Nephron progenitor cell (in vitro differentiated cells): ENCODE measurements around the gene HSD17B12.

Experiments
- DNase-seq: peaks from one replicate; pipeline ENCODE4 v3.0.0; 2021
- H3K27ac Mint-ChIP-seq: 2 replicates; pipeline ENCODE4 v1.8.0; 2021; ENCODE audit warnings: mild to moderate bottlenecking, moderate library complexity, mixed read lengths
- H3K27me3 Mint-ChIP-seq: 2 replicates; pipeline ENCODE4 v1.8.0; 2021; ENCODE audit warnings: mild to moderate bottlenecking, low read depth, mixed read lengths; ENCODE audit not compliant: poor library complexity
- H3K36me3 Mint-ChIP-seq: 2 replicates; pipeline ENCODE4 v1.8.0; 2021; ENCODE audit warnings: low read depth, mixed read lengths
- H3K4me1 Mint-ChIP-seq: 2 replicates; pipeline ENCODE4 v1.8.0; 2021; ENCODE audit warnings: mixed read lengths
- H3K4me3 Mint-ChIP-seq: 2 replicates; pipeline ENCODE4 v1.8.0; 2021; ENCODE audit warnings: mild to moderate bottlenecking, moderate library complexity, mixed read lengths
- H3K9me3 Mint-ChIP-seq: 2 replicates; pipeline ENCODE4 v1.8.0; 2021; ENCODE audit warnings: mild to moderate bottlenecking, moderate library complexity, mixed read lengths
- TF ChIP-seq, protein P1 (sequence below): fragments of 200-600 bp; sonication (generic); IDR thresholded peaks from 2 replicates; pipeline ENCODE4 v1.5.0; 2021; ENCODE audit warnings: antibody characterized with exemption

The HSD17B12 gene

DNA sequence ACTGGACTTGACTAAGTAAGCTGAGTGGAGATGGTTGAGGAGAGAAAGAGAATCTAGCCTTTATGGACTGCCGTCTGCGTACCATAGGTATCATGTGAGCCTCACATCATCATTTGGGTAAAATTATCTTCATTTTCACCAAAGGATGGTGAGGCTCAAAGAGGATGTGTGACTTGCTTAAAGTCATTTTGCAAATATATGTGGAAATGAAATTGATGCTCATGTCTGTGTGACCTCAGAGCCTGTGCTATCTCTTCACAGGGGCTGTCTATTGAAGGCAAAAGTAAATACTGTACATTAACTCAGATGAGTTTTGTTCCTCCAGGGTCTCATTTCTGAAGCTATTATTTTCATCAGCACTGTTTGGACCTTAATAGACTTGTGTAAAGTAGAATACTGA, 116.8 kb downstream of the HSD17B12 start:
- H3K36me3 Mint-ChIP-seq, result peaks cover 54% of the 10 kb centered on the region
- DNase-seq, result no peak
- H3K27ac Mint-ChIP-seq, result no peak overlapping the region
- TF ChIP-seq, protein P1, sequence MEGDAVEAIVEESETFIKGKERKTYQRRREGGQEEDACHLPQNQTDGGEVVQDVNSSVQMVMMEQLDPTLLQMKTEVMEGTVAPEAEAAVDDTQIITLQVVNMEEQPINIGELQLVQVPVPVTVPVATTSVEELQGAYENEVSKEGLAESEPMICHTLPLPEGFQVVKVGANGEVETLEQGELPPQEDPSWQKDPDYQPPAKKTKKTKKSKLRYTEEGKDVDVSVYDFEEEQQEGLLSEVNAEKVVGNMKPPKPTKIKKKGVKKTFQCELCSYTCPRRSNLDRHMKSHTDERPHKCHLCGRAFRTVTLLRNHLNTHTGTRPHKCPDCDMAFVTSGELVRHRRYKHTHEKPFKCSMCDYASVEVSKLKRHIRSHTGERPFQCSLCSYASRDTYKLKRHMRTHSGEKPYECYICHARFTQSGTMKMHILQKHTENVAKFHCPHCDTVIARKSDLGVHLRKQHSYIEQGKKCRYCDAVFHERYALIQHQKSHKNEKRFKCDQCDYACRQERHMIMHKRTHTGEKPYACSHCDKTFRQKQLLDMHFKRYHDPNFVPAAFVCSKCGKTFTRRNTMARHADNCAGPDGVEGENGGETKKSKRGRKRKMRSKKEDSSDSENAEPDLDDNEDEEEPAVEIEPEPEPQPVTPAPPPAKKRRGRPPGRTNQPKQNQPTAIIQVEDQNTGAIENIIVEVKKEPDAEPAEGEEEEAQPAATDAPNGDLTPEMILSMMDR, result no peak
- no peaks in the 10 kb centered on the region for H3K4me1 Mint-ChIP-seq
- peaks cover 3% of the 10 kb centered on the region for H3K27me3 Mint-ChIP-seq
- no peak overlapping the region for H3K4me3 Mint-ChIP-seq
- H3K9me3 Mint-ChIP-seq, result no peaks in the 10 kb centered on the region

DNA sequence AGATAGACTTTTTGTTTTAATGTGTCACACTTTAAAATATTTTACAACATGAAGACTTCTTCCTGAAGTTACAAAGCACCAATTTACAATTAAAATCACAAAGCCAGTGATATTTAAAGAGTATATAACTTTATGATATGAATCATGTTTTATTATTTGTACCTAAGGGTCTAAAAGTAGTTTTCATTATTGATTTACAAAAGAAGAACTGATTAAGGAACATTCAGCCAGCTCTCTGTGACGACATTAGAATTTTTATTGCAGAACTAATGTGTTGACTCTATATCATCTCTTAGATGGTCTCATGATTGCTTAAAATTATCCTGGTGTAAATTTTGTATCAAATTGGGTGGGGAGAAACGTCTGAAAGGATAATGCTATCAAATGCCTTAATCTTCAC, 117.3 kb downstream of the HSD17B12 start:
- no peaks in the 10 kb centered on the region for H3K4me1 Mint-ChIP-seq

DNA sequence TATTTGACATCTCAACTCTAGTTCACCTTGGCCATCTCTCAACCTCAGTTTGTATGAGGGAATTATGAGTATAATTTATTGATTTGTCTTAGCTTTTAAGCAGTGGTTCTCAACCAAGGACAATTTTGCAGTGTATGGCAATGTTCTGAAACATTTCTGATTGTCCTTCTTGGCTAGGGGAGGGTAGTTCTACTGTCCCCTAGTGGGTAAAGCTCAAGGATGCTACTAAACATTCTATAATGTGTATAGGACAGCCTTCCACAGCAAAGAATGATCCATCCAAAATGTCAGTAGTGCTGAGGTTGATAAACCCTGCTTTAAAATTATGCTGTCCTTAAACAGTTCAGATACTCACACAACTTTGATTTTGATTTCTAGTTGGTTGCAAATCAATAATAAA, 122.0 kb downstream of the HSD17B12 start:
- no peak for DNase-seq
- Mint-ChIP-seq H3K4me3 (no peak overlapping the region), H3K9me3 (peaks cover 16% of the 10 kb centered on the region)

More for the DNA sequence above, 117.3 kb downstream of the HSD17B12 start:
- no peaks in the 10 kb centered on the region for H3K9me3 Mint-ChIP-seq
- TF ChIP-seq, protein P1, result no peak
- DNase-seq, result no peak
- H3K27ac Mint-ChIP-seq, result no peak overlapping the region
- peaks cover 3% of the 10 kb centered on the region for H3K27me3 Mint-ChIP-seq
- H3K36me3 Mint-ChIP-seq, result peaks cover 54% of the 10 kb centered on the region
- no peak overlapping the region for H3K4me3 Mint-ChIP-seq

DNA sequence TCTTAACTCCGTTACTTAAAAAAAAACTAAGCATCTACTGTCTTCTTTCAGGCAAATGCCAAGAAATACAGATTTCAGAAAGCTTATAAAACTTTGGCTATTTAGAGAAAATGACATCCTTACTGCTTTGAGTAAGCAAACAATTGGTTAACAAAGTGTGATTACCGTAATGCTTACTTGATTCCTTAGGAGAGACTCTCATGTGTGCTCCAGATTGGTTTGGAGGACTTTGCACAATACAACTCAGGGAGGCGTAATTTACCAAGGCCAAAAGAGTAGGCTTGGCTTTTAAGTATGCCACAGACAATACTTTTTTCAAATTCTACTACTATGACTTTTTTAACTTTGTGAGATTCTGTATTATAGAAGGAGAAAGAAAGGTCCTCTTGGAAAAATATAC, 123.2 kb downstream of the HSD17B12 start:
- Mint-ChIP-seq H3K4me3 (no peak overlapping the region), H3K36me3 (peaks cover 63% of the 10 kb centered on the region), H3K27me3 (no peaks in the 10 kb centered on the region)

More for the DNA sequence above, 122.0 kb downstream of the HSD17B12 start:
- Mint-ChIP-seq H3K4me1 (no peaks in the 10 kb centered on the region), H3K27ac (no peak overlapping the region), H3K36me3 (peaks cover 71% of the 10 kb centered on the region), H3K27me3 (no peaks in the 10 kb centered on the region)
- TF ChIP-seq, protein P1, result peak; percentile 15

DNA sequence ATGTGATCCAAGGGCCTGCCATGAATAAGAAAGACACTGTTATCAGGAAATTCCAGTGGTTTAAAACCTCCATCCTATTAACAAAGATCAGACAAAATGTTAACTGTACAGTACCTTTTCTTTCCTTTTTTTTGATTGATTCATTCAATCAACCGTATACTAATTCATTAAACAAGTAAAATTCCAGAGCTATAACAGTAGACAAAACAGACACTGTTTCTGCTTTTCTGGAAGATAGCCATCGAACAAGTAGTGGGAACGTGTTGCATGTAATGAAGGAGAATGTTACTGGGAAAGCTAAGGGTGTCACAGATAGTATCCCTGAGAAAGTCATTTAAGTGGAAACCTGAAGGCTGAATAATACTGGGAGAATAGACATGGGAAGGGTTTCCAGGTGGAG, 126.4 kb downstream of the HSD17B12 start:
- Mint-ChIP-seq H3K27ac (no peak overlapping the region), H3K36me3 (peaks cover 37% of the 10 kb centered on the region), H3K27me3 (no peaks in the 10 kb centered on the region), H3K4me1 (no peaks in the 10 kb centered on the region), H3K4me3 (no peak overlapping the region), H3K9me3 (peaks cover 16% of the 10 kb centered on the region)
- DNase-seq, result no peak
- TF ChIP-seq, protein P1, result no peak

More for the DNA sequence above, 123.2 kb downstream of the HSD17B12 start:
- TF ChIP-seq, protein P1, result no peak
- H3K4me1 Mint-ChIP-seq, result no peaks in the 10 kb centered on the region
- no peak for DNase-seq
- peaks cover 16% of the 10 kb centered on the region for H3K9me3 Mint-ChIP-seq
- no peak overlapping the region for H3K27ac Mint-ChIP-seq

DNA sequence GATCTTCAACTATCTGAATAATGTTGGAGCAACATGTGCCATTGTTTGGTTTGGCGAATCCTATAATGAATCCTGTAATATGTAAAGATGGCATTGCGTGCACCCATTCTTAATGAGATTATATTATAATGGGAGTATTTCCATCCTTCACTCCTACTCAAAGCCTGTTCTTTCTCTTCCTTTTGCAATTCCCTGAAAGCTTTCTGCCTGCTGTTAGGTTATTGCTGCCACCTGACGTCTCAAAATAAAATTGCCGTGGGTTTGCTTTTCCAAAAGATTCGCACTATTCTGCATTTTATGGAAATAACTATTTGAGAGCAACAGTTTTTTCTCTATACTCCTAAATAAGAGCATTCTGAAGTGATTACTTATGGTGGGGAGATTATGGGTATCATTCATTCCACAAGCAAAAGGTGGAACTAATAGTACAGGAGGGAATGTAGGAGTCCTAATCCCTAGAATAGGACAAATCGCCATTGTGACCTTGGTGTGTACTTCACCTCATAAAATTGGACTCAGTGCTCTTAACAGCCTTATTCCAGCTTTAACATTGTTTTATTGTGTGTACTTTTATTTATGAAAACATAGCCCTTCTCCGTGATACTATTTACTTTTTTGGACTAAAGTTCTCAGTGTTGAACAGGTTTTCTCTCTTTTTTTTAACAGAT, 130.5 kb downstream of the HSD17B12 start:
- Mint-ChIP-seq H3K36me3 (peaks cover 17% of the 10 kb centered on the region), H3K27me3 (no peaks in the 10 kb centered on the region), H3K4me1 (no peaks in the 10 kb centered on the region), H3K27ac (no peak overlapping the region), H3K9me3 (peaks cover 2% of the 10 kb centered on the region), H3K4me3 (no peak overlapping the region)
- DNase-seq, result no peak
- TF ChIP-seq, protein P1, result no peak
